ENCODE measurements around the gene TEX29. TPM values are rescaled to one million over a fixed set of nuclear protein-coding genes. Genes with fewer than 3 reads are reported as not detected.

Gene TEX29
- total RNA-seq, 5 donors from 2014 or later (not counting 1 experiment from before 2014, with no cell fraction given): 0.36 to 0.76 (median 0.70) TPM; not detected in 2

- Mint-ChIP-seq H3K4me1 (peaks cover 13 to 16% (median 15%) of the 10 kb centered on the region in 3 donors), H3K9me3 (no peaks in the 10 kb centered on the region), H3K36me3 (no peaks in the 10 kb centered on the region), H3K4me3 (no peak overlapping the region), H3K27me3 (peaks cover 0 to 11% of the 10 kb centered on the region in 2 donors), H3K27ac (no peak overlapping the region)
- Histone ChIP-seq H3K4me3 (ENCODE audit: control insufficient read depth in 1 of 2, extremely low read depth in 1 of 2, low read length in 1 of 2) (no peak overlapping the region), H3K9me3 (no peaks in the 10 kb centered on the region), H3K36me3 (ENCODE audit: control insufficient read depth in 2 of 2, extremely low read depth in 1 of 2, insufficient read depth in 1 of 2, low read length in 1 of 2) (no peaks in the 10 kb centered on the region), H3K4me1 (ENCODE audit: control insufficient read depth in 1 of 2, extremely low read depth in 1 of 2, insufficient read depth in 2 of 2, low read length in 2 of 2) (peaks cover 11 to 14% of the 10 kb centered on the region in 2 experiments), H3K27ac (ENCODE audit: low read length) (no peak overlapping the region), H3K27me3 (replicated peaks in 1 of 2; ENCODE audit: control insufficient read depth in 2 of 2, extremely low read depth in 1 of 2, insufficient read depth in 2 of 2, low read length in 1 of 2) (peaks cover 0 to 19% of the 10 kb centered on the region in 2 experiments)
- ChIA-PET CTCF (no interaction called here), POLR2A (no interaction called here)
- no peak for DNase-seq
- no peak for ATAC-seq (replicated peaks in 1 of 4)
- WGBS (ENCODE audit: insufficient coverage): 80% methylated on average over 8 of the region's 8 CpGs
Measured at GRCh38 chr13:111393221-111393790, 72.9 kb downstream of the TEX29 start.

Other genes starting within 250 kb of the TEX29 start
- gene ARHGEF7, start 205.3 kb upstream of the TEX29 start, total RNA-seq: 10 to 100 TPM; 68.0 to 85.8 (median 83.7) TPM

Measured in T-cell (primary cell).